ENCODE measurements around the gene TBL3. TPM values are rescaled to one million over a fixed set of nuclear protein-coding genes. Genes with fewer than 3 reads are reported as not detected.

Gene TBL3
- total and polyA plus RNA-seq, 2 of the 8 experiments (the other 6 are each of a cell fraction or from before 2014, with no cell fraction given) = 65.8 to 137 TPM

DNA sequence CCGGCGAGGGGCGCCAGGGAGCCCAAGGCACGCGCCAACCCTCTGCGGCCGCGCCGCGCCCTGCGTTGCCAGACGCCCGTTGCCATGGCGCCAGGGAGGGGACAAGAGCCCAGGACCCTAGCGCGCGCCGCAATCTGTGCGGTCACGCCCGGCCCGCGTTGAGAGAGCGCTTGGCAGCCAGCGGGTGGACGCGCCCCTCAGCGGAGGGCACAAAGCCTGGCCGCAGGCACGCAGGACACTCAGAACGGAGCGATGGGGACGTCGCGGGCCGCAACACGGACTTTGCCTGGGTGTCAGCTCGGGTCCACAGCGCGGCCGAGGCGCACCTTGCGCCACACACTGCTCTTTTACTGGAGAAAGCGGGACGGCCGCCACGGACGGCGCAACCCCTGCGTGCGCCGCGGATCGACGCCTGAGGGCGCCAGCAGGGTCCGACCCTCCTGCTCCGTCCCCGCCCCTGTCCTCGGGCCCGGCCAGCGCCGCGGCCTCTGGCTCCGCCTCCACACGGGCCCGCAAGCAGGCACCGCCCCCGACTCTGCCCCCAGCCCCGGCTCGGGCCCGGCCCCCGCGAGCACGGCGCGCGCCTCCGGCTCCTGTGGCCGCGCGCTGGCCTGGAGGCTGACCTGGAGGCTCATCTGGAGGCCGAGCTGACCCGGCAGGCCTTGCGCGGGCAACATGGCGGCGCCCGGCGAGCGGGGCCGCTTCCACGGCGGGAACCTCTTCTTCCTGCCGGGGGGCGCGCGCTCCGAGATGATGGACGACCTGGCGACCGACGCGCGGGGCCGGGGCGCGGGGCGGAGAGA, 11.9 kb downstream of the TBL3 start, which contains the start of gene GFER (continued):
- TF ChIP-seq, protein P1, sequence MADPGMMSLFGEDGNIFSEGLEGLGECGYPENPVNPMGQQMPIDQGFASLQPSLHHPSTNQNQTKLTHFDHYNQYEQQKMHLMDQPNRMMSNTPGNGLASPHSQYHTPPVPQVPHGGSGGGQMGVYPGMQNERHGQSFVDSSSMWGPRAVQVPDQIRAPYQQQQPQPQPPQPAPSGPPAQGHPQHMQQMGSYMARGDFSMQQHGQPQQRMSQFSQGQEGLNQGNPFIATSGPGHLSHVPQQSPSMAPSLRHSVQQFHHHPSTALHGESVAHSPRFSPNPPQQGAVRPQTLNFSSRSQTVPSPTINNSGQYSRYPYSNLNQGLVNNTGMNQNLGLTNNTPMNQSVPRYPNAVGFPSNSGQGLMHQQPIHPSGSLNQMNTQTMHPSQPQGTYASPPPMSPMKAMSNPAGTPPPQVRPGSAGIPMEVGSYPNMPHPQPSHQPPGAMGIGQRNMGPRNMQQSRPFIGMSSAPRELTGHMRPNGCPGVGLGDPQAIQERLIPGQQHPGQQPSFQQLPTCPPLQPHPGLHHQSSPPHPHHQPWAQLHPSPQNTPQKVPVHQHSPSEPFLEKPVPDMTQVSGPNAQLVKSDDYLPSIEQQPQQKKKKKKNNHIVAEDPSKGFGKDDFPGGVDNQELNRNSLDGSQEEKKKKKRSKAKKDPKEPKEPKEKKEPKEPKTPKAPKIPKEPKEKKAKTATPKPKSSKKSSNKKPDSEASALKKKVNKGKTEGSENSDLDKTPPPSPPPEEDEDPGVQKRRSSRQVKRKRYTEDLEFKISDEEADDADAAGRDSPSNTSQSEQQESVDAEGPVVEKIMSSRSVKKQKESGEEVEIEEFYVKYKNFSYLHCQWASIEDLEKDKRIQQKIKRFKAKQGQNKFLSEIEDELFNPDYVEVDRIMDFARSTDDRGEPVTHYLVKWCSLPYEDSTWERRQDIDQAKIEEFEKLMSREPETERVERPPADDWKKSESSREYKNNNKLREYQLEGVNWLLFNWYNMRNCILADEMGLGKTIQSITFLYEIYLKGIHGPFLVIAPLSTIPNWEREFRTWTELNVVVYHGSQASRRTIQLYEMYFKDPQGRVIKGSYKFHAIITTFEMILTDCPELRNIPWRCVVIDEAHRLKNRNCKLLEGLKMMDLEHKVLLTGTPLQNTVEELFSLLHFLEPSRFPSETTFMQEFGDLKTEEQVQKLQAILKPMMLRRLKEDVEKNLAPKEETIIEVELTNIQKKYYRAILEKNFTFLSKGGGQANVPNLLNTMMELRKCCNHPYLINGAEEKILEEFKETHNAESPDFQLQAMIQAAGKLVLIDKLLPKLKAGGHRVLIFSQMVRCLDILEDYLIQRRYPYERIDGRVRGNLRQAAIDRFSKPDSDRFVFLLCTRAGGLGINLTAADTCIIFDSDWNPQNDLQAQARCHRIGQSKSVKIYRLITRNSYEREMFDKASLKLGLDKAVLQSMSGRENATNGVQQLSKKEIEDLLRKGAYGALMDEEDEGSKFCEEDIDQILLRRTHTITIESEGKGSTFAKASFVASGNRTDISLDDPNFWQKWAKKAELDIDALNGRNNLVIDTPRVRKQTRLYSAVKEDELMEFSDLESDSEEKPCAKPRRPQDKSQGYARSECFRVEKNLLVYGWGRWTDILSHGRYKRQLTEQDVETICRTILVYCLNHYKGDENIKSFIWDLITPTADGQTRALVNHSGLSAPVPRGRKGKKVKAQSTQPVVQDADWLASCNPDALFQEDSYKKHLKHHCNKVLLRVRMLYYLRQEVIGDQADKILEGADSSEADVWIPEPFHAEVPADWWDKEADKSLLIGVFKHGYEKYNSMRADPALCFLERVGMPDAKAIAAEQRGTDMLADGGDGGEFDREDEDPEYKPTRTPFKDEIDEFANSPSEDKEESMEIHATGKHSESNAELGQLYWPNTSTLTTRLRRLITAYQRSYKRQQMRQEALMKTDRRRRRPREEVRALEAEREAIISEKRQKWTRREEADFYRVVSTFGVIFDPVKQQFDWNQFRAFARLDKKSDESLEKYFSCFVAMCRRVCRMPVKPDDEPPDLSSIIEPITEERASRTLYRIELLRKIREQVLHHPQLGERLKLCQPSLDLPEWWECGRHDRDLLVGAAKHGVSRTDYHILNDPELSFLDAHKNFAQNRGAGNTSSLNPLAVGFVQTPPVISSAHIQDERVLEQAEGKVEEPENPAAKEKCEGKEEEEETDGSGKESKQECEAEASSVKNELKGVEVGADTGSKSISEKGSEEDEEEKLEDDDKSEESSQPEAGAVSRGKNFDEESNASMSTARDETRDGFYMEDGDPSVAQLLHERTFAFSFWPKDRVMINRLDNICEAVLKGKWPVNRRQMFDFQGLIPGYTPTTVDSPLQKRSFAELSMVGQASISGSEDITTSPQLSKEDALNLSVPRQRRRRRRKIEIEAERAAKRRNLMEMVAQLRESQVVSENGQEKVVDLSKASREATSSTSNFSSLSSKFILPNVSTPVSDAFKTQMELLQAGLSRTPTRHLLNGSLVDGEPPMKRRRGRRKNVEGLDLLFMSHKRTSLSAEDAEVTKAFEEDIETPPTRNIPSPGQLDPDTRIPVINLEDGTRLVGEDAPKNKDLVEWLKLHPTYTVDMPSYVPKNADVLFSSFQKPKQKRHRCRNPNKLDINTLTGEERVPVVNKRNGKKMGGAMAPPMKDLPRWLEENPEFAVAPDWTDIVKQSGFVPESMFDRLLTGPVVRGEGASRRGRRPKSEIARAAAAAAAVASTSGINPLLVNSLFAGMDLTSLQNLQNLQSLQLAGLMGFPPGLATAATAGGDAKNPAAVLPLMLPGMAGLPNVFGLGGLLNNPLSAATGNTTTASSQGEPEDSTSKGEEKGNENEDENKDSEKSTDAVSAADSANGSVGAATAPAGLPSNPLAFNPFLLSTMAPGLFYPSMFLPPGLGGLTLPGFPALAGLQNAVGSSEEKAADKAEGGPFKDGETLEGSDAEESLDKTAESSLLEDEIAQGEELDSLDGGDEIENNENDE (IDR thresholded peaks at IDR 0.05; ENCODE audit: insufficient replicate concordance, low read length) = no peak
- TF ChIP-seq CTBP2 (IDR thresholded peaks at IDR 0.05; ENCODE audit: borderline replicate concordance, insufficient read depth, insufficient read length, low read length) (no peak), POLR2A (IDR thresholded peaks at IDR 0.05; ENCODE audit: control extremely low read depth in 1 of 2, low read depth in 2 of 2, low read length in 2 of 2) (peak in 1 of 2 experiments; percentile 93; a peak in 2 of 3 replicates), EGR1 (IDR thresholded peaks at IDR 0.05; ENCODE audit: borderline replicate concordance, low read depth, low read length) (no peak; the same call in 1 of the 2 replicates), ZNF274 (IDR thresholded peaks at IDR 0.05; ENCODE audit: borderline replicate concordance, extremely low read depth, low read length) (no peak), SIX5 (IDR thresholded peaks at IDR 0.05; ENCODE audit: low read depth, low read length) (no peak), SRF (IDR thresholded peaks at IDR 0.05; ENCODE audit: low read depth, low read length) (0 out of 2 replicates have a peak, but pooled peaks have one; percentile 17), FOSL1 (IDR thresholded peaks at IDR 0.05; ENCODE audit: insufficient read depth, low read depth, low read length) (no peak)

Measured in H1 (cell line).